ENCODE measurements around the gene UNC13D. TPM values are rescaled to one million over a fixed set of nuclear protein-coding genes. Genes with fewer than 3 reads are reported as not detected.

Gene UNC13D
- total and polyA plus RNA-seq, 9 of the 15 experiments (the other 6 are each of a cell fraction or from before 2014, with no cell fraction given) = 0.86 to 244 (median 69.2) TPM

DNA sequence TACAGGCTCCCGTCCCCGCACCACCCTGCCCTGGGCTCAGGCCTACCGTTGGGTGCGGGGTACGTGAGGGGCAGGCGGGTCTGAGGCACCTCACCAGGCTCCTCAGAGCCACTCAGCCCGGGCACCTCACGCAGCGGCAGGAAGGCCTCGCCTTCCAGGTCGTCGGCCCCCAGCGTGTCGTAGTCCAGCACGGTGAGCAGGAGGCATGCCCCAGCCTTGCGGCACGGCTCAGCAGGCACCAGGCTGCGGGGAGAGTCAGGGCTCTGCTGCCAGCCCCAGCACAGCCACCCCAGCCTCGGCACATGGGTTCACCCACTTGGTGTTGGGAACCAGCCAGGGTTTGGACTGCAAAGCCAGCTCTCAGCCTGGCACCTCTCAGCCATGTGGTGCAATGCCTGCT lies 15.5 kb downstream of the UNC13D start (continued):
- TF ChIP-seq, protein P1, sequence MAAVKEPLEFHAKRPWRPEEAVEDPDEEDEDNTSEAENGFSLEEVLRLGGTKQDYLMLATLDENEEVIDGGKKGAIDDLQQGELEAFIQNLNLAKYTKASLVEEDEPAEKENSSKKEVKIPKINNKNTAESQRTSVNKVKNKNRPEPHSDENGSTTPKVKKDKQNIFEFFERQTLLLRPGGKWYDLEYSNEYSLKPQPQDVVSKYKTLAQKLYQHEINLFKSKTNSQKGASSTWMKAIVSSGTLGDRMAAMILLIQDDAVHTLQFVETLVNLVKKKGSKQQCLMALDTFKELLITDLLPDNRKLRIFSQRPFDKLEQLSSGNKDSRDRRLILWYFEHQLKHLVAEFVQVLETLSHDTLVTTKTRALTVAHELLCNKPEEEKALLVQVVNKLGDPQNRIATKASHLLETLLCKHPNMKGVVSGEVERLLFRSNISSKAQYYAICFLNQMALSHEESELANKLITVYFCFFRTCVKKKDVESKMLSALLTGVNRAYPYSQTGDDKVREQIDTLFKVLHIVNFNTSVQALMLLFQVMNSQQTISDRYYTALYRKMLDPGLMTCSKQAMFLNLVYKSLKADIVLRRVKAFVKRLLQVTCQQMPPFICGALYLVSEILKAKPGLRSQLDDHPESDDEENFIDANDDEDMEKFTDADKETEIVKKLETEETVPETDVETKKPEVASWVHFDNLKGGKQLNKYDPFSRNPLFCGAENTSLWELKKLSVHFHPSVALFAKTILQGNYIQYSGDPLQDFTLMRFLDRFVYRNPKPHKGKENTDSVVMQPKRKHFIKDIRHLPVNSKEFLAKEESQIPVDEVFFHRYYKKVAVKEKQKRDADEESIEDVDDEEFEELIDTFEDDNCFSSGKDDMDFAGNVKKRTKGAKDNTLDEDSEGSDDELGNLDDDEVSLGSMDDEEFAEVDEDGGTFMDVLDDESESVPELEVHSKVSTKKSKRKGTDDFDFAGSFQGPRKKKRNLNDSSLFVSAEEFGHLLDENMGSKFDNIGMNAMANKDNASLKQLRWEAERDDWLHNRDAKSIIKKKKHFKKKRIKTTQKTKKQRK (IDR thresholded peaks at IDR 0.05; ENCODE audit: borderline replicate concordance, low read depth, low read length) = no peak
- TF ChIP-seq, protein P2, sequence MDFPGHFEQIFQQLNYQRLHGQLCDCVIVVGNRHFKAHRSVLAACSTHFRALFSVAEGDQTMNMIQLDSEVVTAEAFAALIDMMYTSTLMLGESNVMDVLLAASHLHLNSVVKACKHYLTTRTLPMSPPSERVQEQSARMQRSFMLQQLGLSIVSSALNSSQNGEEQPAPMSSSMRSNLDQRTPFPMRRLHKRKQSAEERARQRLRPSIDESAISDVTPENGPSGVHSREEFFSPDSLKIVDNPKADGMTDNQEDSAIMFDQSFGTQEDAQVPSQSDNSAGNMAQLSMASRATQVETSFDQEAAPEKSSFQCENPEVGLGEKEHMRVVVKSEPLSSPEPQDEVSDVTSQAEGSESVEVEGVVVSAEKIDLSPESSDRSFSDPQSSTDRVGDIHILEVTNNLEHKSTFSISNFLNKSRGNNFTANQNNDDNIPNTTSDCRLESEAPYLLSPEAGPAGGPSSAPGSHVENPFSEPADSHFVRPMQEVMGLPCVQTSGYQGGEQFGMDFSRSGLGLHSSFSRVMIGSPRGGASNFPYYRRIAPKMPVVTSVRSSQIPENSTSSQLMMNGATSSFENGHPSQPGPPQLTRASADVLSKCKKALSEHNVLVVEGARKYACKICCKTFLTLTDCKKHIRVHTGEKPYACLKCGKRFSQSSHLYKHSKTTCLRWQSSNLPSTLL (IDR thresholded peaks at IDR 0.05) = no peak
- TF ChIP-seq XRCC3 (IDR thresholded peaks at IDR 0.05) (no peak), EP400 (IDR thresholded peaks at IDR 0.05) (no peak), RBM22 (IDR thresholded peaks at IDR 0.05; ENCODE audit: low read depth, low read length, poor library complexity, severe bottlenecking) (peak; percentile 69), SREBF2 (CRISPR knock-in tag; IDR thresholded peaks at IDR 0.05) (no peak), ZNF668 (CRISPR knock-in tag; IDR thresholded peaks at IDR 0.05) (no peak), SAP30 (IDR thresholded peaks at IDR 0.05; ENCODE audit: borderline replicate concordance, insufficient read depth, low read depth, low read length, poor library complexity, severe bottlenecking) (no peak), FOXJ2 (tag; IDR thresholded peaks at IDR 0.05) (no peak)
- TF ChIP-seq, protein P3, sequence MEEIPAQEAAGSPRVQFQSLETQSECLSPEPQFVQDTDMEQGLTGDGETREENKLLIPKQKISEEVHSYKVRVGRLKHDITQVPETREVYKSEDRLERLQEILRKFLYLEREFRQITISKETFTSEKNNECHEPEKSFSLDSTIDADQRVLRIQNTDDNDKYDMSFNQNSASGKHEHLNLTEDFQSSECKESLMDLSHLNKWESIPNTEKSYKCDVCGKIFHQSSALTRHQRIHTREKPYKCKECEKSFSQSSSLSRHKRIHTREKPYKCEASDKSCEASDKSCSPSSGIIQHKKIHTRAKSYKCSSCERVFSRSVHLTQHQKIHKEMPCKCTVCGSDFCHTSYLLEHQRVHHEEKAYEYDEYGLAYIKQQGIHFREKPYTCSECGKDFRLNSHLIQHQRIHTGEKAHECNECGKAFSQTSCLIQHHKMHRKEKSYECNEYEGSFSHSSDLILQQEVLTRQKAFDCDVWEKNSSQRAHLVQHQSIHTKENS (CRISPR knock-in tag; IDR thresholded peaks at IDR 0.05) = no peak
- TF ChIP-seq, protein P4, sequence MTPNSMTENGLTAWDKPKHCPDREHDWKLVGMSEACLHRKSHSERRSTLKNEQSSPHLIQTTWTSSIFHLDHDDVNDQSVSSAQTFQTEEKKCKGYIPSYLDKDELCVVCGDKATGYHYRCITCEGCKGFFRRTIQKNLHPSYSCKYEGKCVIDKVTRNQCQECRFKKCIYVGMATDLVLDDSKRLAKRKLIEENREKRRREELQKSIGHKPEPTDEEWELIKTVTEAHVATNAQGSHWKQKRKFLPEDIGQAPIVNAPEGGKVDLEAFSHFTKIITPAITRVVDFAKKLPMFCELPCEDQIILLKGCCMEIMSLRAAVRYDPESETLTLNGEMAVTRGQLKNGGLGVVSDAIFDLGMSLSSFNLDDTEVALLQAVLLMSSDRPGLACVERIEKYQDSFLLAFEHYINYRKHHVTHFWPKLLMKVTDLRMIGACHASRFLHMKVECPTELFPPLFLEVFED (CRISPR knock-in tag; conservative IDR thresholded peaks at IDR 0.05) = no peak
- TF ChIP-seq, protein P5, sequence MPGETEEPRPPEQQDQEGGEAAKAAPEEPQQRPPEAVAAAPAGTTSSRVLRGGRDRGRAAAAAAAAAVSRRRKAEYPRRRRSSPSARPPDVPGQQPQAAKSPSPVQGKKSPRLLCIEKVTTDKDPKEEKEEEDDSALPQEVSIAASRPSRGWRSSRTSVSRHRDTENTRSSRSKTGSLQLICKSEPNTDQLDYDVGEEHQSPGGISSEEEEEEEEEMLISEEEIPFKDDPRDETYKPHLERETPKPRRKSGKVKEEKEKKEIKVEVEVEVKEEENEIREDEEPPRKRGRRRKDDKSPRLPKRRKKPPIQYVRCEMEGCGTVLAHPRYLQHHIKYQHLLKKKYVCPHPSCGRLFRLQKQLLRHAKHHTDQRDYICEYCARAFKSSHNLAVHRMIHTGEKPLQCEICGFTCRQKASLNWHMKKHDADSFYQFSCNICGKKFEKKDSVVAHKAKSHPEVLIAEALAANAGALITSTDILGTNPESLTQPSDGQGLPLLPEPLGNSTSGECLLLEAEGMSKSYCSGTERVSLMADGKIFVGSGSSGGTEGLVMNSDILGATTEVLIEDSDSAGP (CRISPR knock-in tag; IDR thresholded peaks at IDR 0.05) = no peak
